OCI-M2 (cell line): ENCODE data around the gene KDM4C.

Experiments
- DNase-seq: peaks from one replicate; lab custom pipeline; 2025; ENCODE audit not compliant: unreplicated experiment; lab: John Stamatoyannopoulos, UW

KDM4C gene

GRCh38 chr9:7129391-7129790, 371.6 kb downstream of the KDM4C start:
- no peak for DNase-seq

- no peak for DNase-seq
These were observed 372.6 kb downstream of the KDM4C start for GRCh38 chr9:7130266-7130820.

- no peak for DNase-seq
These were observed 374.8 kb downstream of the KDM4C start for GRCh38 chr9:7132605-7133004.

DNA sequence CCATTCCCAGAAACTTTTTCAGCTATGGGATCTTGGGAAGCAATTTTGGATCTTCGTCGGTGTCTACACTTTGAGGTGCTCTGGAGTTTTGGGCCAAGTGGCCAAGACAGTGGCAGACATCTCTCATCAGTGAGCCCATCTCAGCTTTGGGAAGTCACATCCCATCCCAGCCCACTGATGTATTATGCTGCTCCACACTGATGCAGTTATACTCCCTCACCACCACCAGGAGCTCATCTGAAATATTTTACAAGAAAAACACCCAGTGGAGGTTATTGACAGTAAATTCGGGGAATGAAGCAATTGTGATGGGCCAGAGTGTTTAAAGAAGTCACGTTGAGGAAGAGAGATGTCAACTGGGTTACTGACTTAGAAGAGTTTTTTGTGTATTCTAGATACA, 378.0 kb downstream of the KDM4C start:
- no peak for DNase-seq

- no peak for DNase-seq
These were observed 379.3 kb downstream of the KDM4C start for GRCh38 chr9:7137040-7137439.

DNA sequence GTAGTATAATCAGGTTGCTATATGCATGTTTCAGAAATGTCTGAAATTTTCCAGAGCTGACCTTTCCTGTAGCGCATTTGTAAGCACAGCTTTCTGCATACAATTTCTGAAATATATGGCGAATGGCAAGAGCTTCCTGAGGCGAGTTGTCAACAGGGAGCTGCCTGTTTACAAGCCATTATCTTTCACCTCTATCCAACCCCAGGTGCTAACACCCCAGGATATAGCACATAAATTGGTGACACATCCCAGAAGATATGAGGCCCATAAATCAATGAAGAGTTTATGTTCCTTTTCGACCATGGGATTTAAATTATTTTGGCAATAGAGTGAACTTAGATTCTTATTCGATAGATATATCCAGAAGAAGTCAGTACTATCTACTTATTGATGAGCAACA, 379.8 kb downstream of the KDM4C start:
- DNase-seq, result no peak

- DNase-seq, result no peak
These were observed 382.1 kb downstream of the KDM4C start for GRCh38 chr9:7139886-7140285.

DNA sequence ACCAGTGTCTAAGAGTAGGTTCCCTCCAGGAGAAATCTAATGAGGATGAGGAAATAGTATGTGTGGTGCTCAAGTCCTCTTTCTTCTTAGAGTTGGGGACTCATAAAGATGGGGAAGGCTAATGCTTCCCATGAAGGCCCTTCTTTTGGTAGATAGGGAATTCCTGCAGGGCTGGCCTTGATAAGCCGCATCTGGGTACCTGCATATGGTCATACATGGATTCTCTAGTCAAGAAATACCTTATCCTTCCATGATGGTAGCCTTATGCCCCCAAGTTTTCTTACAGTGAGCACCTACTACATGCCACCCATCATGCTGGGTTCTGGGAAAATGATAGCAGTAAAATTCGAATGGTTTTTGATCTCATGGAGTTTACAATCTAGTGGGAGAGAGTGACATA, 382.6 kb downstream of the KDM4C start:
- DNase-seq, result no peak

- no peak for DNase-seq
These were observed 385.9 kb downstream of the KDM4C start for GRCh38 chr9:7143645-7144200.

DNA sequence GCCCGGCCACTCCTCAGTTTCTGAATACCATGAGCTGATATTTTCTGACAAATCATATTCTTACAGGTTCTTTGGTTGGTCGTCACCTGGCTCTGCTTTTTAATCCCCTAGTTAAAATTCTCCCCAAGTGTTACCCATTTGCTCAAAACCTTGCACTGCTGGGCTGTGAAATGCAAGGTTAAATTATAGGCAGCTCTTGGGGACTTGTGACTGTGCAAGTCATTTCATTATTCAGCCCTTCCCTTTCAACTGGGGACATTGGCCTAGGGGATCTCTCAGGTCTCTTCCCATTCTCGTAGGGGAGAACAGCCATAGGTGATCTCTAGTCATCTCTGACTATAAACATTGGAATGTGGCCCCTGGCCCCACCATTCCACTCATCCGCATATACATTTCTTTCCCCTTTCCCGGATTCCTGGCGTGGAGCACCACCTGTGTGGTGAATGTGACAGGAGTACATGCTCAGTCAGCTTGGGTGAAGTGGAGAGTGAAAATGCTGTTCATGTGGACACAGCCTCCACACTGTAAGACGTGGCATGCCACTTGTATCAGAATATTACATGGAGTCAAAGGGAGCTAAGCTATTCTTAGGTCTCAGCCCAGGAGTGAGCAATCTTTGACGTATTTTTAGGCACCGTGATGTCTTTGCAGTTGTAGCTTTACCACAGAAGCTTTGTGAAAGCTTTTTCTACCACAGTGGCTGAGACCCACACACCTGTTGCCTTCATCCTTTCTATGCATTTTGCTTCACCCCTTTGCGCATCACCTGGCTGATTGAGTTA, 386.7 kb downstream of the KDM4C start:
- no peak for DNase-seq

DNA sequence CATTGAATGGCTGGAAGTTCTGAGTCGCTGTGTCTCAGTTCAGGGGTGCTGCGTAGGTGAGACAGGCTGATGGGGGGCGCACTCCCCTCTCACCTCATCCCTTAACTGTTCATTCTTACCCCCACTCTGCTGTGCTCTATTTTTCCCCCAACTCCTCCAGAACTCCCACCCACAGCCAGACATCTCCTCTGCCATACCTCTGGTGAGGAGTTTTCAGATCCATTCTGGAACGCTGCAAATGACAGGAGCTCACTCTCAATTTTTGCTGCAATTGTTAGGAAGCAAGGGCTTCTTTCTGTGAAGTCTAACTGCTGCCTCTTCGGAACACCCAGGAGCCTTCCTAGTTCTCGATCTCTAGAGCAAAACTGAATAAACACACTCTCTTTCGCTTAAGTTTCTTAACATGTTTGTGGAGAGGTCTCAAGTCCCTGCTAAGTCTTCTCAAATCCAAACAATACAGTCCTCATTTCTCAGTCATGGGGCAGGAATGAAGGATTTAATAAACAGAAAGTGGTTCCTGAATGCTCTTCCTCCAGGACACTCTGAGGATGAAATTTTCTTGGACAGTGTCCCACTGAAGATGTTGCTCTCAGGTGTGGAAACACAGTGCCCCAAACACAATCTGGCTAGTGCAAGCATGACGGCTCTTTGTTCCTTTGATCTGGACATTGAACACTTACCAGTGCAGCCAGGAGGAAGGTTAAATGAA, 387.7 kb downstream of the KDM4C start:
- DNase-seq, result no peak

DNA sequence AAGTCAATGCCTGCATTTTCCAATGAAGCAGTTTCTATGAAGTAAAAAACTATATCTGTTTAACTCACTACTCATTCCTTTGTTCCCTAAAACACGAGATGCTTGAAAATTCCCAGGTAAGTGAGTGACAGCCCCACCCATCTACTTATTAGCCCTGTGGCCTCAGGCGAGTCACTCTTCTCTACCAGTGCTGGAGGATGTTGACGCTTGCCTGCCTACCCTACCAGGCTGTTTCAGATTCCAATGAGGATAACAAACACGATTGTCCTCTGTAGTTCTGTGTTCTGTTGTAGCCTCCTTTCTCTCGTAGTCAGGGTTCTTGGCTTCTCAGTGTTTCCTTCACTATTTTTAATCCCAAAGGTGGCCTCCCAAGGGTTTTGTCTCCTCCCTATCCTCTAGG, 388.8 kb downstream of the KDM4C start:
- no peak for DNase-seq

GRCh38 chr9:7147121-7148090, 389.6 kb downstream of the KDM4C start:
- DNase-seq, result no peak

- no peak for DNase-seq
These were observed 390.5 kb downstream of the KDM4C start for GRCh38 chr9:7148243-7148765.

DNA sequence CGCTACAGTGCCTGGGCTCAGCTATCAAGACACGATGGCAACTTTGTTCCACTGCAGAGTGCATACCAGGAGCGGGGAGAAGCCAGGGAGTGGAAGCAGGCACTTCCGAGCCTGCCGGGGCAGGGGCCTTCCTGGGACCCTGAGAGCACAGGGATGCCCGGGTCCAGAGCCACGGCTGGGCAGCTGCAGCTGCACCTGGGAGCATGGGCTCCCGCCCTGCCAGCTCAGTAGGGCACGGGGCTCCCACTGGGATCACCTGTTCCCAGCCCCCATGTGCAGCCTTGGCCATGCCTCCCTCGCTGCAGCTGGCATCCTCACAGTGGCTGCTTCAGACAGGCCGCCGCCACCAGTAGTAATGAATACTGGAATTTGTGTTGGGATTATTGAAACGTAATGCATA, 391.5 kb downstream of the KDM4C start:
- no peak for DNase-seq

- DNase-seq, result no peak
These were observed 392.5 kb downstream of the KDM4C start for GRCh38 chr9:7150153-7150890.

- DNase-seq, result no peak
These were observed 395.4 kb downstream of the KDM4C start for GRCh38 chr9:7153134-7153533.

- no peak for DNase-seq
These were observed 395.8 kb downstream of the KDM4C start for GRCh38 chr9:7153566-7153965.

DNA sequence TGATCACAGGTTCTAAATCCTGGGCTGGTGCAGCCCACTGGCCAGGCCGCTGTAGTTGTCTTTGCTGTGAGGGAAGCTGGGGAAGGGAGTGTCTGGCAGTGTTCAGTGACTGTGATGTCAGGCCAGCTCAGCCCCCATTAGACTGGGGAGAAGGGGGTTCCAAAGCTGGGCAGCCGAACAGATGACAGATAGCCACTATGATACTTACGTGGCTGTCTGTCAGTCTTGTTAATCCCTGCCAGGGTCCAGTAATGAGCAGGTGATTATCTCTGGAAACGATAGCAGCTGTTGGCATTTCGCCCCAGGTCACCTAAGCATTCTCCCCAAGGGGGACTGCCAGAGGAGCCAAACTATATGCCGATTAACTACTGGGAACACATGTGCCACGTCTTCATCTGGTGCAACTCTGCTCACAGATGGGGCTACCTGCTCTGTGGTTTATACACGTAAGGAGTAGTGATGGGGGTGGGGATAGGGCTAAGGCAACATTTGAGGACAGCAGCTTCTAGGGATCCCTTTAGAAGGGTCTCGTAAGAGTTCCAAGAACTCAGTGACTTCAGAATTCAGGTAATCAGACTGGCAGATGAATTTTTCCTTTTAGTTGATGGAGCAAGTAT, 396.3 kb downstream of the KDM4C start:
- DNase-seq, result no peak
